GM21381 (cell line): ENCODE data around the gene PRDM4.

Experiments
- ATAC-seq: cut with Tn5 transposase; IDR thresholded peaks from one replicate; pipeline ENCODE4 v1.9.1; 2021; ENCODE audit warnings: mild to moderate bottlenecking, moderate library complexity; ENCODE audit not compliant: unreplicated experiment

The PRDM4 gene, protein sequence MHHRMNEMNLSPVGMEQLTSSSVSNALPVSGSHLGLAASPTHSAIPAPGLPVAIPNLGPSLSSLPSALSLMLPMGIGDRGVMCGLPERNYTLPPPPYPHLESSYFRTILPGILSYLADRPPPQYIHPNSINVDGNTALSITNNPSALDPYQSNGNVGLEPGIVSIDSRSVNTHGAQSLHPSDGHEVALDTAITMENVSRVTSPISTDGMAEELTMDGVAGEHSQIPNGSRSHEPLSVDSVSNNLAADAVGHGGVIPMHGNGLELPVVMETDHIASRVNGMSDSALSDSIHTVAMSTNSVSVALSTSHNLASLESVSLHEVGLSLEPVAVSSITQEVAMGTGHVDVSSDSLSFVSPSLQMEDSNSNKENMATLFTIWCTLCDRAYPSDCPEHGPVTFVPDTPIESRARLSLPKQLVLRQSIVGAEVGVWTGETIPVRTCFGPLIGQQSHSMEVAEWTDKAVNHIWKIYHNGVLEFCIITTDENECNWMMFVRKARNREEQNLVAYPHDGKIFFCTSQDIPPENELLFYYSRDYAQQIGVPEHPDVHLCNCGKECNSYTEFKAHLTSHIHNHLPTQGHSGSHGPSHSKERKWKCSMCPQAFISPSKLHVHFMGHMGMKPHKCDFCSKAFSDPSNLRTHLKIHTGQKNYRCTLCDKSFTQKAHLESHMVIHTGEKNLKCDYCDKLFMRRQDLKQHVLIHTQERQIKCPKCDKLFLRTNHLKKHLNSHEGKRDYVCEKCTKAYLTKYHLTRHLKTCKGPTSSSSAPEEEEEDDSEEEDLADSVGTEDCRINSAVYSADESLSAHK

DNA sequence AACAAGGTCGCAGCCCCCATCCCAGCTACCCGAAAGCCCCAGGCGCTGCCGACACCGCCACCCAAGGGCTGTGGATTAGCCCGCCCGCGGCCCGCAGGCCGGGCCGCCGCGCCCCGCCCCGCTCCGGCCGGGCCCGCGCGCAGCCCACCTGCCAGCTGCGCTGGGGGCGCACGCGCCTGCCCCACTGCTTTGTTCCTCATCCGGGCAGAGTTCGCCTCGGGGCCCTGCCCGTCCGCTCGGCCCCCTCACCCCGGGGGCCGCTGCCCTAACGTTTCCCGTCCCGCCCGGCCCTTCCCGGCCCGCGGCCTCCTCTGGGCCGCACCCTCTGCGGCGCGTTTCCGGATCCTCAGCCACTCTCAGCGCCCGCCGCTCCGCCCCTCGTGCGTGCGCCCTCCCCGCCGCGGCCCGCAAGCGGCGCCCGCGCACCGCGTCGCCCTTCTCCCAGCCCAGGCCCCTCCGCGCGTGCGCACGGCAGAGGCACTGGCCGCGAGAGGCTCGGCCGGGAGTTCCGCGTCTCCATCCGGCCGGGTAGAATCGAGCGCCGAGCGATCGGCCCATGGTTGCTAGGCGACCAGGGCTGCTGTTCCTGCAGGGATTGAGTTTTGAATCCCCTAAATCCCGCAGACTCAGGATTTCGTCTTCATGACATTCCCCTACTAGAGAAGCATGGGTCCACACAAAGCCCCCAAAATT lies at the start of gene PRDM4:
Gene PRDM4, minus strand, starts transcription at position 329 of the 693 bp plus-strand sequence. CDS start 622 bp downstream, outside the sequence.
- peak; percentile 96 for ATAC-seq

DNA sequence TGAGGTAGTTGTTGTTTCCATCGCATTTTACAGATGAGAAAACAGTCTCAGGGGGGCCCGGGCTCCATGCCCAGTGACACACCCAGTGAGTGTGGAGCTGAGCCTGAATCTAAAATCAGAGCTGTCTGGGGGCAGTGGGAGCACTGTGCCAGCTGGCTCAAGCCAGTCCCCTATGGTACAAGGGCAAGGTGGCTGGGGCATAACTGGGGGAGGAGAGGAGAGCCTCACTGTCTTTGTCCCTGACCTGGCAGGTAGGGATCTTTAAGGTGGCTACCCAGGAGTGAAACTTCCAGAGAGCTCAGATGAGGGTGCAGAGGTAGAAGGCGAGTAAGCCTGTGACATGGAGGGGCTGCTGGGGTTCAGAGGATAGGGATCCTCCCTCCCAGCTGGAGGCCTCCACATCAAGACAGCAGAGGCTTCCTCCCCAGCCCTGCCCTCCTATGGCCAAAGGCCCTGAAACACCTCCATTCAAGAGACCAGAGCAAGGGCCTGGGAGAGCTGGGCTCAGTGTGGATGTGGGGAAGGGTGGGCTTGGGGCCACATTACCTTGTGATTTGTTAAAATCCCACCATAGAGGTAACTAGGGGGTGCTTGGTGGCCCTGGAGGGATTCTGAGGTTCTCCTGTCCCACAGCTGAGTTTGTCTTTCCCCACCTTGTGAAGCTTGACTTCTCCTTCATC lies 46.7 kb upstream of the PRDM4 start:
- ATAC-seq: no peak

DNA sequence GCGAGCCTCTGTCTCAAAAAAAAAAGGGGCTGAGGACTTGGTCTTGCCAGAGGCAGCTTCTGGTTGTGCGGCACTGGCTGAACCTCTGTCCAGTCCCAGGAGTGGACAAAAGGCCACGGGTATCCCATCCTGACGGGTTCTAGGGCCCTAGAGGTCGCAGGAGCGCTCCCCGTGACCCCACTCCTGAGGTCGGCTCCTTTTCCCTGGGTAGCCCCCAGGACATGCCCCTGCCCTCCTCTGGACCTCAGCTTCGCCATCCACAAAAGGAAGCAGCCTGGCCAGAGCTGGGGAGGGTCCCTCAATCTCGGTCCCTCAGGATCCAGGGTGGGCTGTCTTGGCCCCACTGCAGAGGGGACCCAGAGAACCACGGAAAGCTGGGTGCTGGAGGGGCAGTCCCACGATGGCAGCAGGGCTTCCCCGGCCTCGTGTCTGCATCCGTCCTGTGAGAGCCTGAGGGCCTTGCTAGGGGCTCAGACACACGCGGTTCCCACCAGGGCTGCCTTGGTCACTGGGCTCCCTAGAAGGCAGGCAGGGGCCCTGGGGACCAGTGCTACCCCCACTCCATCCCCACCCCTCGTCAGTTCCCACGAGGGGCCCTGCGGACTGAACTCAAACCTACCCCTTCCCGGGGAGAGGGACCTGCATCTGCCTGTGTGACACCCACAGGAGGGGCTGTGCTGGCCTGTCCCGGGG lies 44.7 kb upstream of the PRDM4 start:
- ATAC-seq: no peak

DNA sequence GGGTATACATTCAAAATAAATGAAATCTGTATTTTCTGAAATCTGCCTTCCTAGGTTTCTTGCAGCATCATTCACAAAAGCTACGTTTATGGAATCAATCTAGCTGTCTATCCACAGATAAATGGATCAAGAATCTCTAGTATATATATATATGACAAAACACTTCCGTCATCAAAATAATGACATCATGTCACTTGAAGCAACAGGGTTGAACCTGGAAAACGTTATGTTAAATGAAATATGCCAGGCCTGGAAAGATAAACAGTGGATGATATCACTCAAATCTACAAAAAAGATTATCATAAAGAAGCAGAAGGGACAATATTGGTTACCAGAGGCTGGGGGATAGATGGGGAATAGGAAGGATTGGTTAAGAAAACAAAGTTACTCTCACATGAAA lies 42.2 kb upstream of the PRDM4 start:
- no peak for ATAC-seq

DNA sequence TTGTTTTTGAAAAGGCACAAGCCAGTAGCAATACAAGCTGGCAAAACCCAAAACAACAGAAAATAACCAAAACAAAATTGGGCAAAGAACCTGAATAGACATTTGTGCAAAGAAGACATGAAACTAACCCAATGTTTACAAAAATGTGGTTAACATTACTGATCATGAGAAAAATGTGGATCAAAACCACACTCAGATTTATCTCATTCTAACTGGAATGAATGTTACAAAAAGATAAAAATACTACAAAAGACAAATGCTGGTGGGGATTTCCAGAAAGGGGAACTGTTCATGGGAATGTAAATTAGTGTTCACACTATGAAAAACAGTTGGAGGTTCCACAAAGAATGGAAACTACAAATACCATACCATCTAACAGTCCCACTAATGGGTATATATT lies 40.2 kb upstream of the PRDM4 start:
- no peak for ATAC-seq

DNA sequence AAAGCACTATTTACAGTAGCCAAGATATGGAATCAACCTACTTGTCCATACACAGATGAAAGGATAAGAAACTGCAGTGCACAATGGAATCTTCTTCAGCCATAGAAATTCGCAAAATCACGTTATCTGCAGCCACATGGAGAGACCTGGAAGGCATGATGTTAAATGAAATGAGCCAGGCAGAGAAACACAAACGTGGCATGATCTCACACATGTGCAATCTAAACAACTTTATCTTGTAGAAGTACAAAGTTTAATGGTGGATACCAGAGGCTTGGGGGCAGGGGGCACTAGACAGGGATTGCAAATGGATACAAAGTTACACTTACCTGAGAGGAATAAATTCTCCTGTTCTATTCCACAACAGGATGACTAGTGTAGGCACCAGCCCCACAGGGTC lies 37.6 kb upstream of the PRDM4 start:
- no peak for ATAC-seq

DNA sequence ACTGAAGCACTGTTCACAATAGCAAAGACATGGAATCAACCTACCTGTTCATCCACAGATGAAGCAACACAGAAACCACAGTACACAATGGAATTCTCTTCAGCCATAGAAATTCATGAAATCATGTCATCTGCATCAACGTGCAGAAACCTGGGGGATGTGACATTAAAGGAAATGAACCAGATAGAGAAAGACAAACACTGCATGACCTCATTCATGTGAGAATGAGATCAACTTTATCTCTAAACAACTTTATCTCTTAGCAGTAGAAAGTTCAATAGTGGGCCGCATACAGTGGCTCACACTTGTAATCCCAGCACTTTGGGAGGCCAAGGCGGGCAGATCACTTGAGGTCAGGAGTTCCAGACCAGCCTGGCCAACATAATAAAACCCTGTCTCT lies 33.5 kb upstream of the PRDM4 start:
- no peak for ATAC-seq

DNA sequence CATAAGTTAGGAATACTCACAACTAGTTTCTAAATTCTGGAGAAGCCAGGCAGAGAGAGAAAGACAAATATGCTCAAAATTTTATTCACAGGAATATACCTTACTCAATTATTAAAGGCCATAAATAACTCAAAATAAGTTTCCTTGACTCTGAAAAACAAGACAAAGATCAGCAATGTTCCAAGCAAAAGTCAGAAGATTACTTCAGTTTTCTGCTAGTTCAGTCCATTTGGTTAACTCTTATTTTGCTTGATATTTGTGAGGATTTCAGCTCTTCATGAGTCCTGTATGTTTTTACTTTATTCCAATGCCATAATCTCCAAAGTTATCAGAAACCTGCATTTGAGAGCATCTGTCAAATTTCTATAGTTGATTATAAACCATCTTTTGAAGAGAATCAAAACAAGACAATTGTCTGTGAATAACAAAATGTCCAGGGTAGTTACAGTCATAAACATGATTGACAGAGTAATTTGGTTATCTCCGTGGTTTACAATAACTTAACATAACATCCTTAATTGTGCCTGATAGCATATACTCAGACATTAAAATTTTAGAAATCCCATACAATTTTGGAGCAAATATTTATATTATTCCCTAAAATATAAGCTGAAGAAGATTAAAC lies 30.6 kb upstream of the PRDM4 start:
- ATAC-seq: no peak

DNA sequence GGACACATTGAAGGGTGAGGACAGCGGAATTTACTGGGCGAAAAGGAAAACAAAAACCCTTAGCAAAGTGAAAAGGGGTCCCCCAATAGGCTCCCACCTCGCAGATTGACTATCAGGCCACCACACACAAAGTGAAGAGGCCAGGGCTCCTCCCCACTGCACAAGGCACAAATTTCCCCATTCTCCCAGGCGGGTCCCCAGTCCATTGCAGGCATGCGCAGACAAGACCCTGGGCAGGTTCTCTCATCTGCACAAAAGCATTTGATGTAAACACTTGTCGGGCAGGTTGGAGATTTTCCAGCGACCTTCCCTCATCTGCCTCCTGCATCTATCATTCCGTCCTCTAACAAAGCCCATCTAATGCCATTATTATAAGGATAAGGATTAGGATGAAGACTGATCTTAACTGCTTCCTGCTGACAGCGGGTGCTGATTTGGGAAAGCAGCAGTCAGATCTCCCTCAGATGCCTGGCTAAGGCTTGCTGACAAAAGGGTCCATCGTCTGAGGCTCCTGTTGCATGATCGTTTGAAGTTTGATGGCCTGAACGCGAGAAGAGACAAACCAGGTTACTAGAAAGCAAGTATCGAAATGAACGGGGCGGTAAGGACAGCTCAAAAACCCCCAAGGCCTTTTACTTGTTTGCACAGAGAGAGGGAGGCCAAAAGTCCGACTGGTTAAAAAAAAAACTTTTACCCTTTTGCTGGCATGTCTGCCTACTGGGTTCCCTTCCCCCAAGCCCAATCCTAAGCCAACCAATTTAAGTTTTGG lies 27.9 kb upstream of the PRDM4 start:
- no peak for ATAC-seq

DNA sequence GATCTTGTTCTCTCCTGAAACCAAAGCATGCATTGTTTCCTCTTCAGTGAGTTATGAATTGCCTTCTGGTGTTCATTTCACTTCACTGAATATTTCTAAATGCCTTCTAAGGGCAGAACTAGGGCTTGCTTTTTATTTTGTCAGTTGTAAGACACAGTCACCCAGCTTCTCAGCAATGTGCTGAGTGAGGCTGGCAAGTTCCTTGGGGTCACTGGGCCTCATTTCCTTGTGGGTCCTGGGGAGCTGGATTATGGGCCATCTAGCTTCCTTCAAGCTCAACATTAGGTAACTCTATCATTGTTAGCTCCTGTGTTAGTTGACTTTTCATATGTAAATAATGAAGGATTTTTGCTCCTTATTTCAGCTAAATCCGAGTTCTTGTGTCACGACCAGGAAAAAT lies 27.3 kb upstream of the PRDM4 start:
- no peak for ATAC-seq

DNA sequence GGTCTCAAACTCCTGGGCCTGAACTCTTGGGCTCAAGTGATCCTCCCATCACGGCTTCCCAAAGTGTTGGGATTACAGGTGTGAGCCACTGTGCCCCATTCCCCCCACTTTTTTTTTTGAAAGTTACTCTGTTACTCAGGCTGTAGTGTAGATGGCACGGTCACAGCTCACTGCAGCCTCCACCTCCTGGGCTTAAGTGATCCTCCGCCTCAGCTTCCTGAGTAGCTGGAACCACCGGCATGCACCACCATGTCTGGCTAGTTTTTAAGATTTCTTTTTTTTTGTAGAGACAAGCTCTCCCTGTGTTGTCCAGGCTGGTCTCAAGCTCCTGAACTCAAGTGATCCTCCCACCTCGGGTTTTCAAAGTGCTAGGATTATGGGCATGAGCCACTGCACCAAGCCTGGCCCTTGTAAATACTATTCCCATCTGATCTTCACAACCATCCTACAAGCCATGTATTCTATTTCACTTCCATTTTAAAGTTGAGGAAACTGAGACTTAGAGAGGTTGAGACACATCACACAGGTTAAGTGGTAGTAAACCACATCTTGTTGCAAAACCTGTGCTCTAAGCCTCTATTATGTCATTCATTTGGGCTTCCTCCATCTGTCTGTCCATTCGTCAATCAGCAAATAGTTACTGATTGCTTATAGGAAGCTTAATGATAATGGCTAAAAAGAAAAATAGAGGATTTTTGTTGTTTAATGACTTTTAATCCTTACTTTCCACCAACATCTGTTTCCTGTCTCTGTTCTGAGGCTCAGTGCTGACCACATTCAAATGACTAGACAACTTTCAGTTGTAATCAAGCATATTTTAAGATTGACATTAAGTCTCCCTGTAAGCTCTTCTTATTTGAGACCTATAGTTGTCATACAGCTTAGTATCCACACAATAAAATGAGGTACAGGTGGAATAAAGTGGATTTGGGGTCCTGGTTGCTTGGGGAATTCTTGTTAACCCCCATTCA lies 22.8 kb upstream of the PRDM4 start:
- ATAC-seq: peak; percentile 61

DNA sequence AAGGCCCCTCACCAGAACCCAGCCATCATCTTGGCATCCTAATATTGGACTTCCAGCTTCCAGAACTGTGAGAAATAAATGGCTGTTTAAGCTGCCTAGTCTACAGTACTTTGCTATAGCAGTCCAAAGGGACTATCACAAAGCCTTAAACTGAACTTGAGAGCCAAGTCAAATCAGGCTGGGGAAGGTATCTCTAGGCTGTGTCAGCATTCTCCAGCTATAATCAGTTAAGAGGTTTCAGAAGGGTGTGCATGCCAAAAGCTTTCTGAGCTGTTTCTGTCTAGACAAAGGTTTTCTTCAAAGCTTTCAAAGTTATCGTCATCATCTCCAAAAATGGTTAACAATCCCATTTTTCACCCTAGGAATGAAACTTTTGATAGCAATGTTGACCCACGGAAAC lies 21.1 kb upstream of the PRDM4 start:
- no peak for ATAC-seq

DNA sequence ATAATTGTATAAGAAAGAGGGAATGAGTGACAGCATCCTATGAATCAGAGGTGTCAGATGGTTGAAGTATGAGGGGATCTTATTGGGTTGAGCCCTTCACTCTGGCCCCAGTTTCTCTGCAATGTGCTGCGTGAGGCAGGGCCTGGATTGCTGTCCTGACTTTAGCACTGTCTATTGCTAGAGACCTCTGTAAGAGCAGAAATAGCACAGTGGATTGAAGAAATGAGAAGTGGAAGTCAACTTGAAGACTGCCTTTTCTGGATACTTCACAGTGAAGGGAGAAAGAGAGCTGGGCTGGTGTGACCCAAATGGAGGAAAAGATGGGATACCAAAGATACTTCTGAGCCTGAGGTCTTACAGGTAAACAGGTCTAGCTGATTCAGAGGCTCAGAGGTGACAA lies 19.4 kb upstream of the PRDM4 start:
- ATAC-seq: no peak

DNA sequence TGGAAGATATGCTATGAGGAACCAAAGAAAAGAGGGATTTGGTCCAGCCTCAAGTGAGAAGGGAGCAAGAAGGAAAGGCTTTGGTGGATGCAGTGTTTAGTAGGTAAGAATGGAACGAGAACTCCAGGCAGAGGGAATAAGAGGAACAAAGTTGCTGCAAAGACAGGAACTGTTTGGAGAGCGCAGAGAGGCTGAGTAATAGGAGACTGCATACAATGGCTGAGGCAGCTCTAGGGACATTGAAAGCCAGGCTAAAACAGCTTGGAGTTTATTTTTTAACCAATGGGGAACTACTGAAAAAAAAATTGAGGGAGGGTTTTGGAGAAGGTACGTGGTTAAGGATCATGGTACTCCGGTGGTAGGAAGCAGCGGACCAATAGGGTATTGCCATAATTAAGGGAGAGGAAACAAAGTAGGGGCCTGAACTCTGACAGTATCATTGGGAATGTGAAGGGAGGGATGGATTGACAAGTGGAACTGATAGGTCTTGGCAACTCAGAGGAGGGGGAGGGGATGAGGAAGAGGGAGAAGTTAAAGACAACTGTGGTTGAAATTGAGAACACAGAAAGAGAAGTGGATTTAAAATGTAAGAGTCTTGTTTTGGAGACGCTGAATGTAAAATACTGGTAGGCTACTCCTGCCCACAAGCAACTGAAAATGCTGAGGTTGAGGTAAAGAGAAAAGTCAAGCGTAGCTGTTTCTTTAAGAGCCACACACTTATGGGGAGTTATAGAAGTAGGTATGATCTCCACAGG lies 18.3 kb upstream of the PRDM4 start:
- peak; percentile 67 for ATAC-seq

DNA sequence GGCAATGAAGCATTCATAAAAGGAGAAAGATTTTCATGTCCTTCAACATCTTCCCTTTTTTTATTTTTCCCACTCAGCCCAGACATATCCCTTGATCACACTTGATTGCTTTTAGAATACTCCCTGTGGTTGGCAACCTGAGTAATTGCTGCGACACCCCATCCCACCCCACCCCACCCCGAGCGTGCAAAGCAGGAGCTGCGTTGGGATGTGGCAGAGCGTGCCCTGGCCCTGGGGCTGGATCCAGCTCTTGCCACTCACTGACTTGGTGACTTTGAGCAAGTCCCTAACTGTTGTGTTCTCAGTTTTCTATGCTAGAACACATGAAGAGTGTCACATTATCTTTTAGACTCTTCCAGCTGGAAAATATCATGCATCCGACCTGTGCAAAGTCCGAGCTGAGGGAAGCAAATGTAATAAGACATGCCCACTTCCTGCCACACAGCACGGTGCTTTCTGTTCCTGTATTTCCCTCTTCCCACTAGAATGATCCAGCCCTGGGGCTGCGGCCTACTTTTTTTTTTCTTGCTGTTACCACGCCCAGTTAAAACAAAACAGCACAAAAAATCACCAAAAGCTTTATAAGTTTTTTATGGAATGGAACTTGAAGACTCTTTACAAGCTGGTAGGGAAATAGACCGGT lies 17.6 kb upstream of the PRDM4 start:
- no peak for ATAC-seq

DNA sequence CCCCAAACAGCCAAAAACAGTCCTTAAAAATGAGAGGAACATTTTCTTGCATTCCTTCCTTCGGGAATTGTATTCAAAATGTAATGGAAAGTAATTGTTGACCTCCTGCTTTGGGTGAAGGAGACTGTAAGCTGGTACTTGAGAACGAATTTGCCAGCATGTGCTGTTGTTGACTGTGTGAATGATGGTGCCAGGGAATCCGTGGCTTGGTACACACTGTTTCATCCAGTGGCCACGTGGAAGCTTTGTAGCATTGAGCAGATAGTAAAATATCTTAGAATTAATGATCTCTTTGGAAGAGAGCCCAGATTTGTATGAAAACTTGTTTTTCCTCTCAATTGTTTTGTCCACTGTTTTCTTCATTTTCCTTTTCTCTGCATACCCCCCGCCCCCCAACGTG lies 15.2 kb upstream of the PRDM4 start:
- ATAC-seq: no peak
